ENCODE data around the gene RAD23B. TPM values are rescaled to one million over a fixed set of nuclear protein-coding genes. Genes with fewer than 3 reads are reported as not detected.

Gene RAD23B
- total RNA-seq, 1 experiment from 2014 or later: 222 TPM

GRCh38 chr9:107270580-107270979 is 12.5 kb upstream of the RAD23B start:
- no TSS peak for BruUV-seq (replicated peaks)
- Mint-ChIP-seq H3K4me3 (ENCODE audit: unreplicated experiment) (no peak overlapping the region), H3K4me1 (ENCODE audit: insufficient read depth, unreplicated experiment) (peaks cover 40% of the 10 kb centered on the region), H3K27me3 (ENCODE audit: insufficient read depth, unreplicated experiment) (no peaks in the 10 kb centered on the region), H3K9me3 (ENCODE audit: unreplicated experiment) (no peaks in the 10 kb centered on the region), H3K27ac (ENCODE audit: low read depth, unreplicated experiment) (peak overlapping the region; percentile 69), H3K36me3 (ENCODE audit: insufficient read depth, unreplicated experiment) (no peaks in the 10 kb centered on the region)
- intact Hi-C loops (cut with micrococcal nuclease): no loop called here
- no peak for DNase-seq (ENCODE audit: unreplicated experiment)
- TF ChIP-seq CTCF (IDR thresholded peaks at IDR 0.05; ENCODE audit: unreplicated experiment): no peak
- ChIA-PET POLR2A (interaction anchor here (0.6 to 2.2 kb wide), 5 partner anchors 10 to 57 kb away, joined by 3 to 10 read pairs (median 3); no protein-coding TSS in a partner anchor), CTCF (interaction anchor here (0.6 to 1.7 kb wide), 3 partner anchors 11 to 70 kb away, joined by 3 to 5 read pairs (median 4); no protein-coding TSS in a partner anchor)

- ChIA-PET CTCF (interaction anchor here (0.6 to 1.1 kb wide), 4 partner anchors 9 to 68 kb away, joined by 3 to 4 read pairs (median 3); no protein-coding TSS in a partner anchor), POLR2A (interaction anchor here (0.7 to 1.9 kb wide), 5 partner anchors 8 to 872 kb away, joined by 3 to 7 read pairs (median 4); no protein-coding TSS in a partner anchor)
- H3K9me3 Mint-ChIP-seq (ENCODE audit: unreplicated experiment): no peaks in the 10 kb centered on the region
- BruUV-seq (replicated peaks): no TSS peak
- no peaks in the 10 kb centered on the region for H3K36me3 Mint-ChIP-seq (ENCODE audit: insufficient read depth, unreplicated experiment)
- DNase-seq (ENCODE audit: unreplicated experiment): no peak
- no peak for TF ChIP-seq CTCF (IDR thresholded peaks at IDR 0.05; ENCODE audit: unreplicated experiment)
- peaks cover 32% of the 10 kb centered on the region for H3K4me1 Mint-ChIP-seq (ENCODE audit: insufficient read depth, unreplicated experiment)
- H3K27ac Mint-ChIP-seq (ENCODE audit: low read depth, unreplicated experiment): no peak overlapping the region
- H3K4me3 Mint-ChIP-seq (ENCODE audit: unreplicated experiment): no peak overlapping the region
- intact Hi-C loops (cut with micrococcal nuclease): no loop called here
- H3K27me3 Mint-ChIP-seq (ENCODE audit: insufficient read depth, unreplicated experiment): no peaks in the 10 kb centered on the region
Measured at GRCh38 chr9:107273634-107274033, 9.4 kb upstream of the RAD23B start.

- CTCF ChIA-PET: interaction anchor here (0.6 to 1.1 kb wide), 4 partner anchors 8 to 68 kb away, joined by 3 to 4 read pairs (median 3); no protein-coding TSS in a partner anchor
- H3K4me1 Mint-ChIP-seq (ENCODE audit: insufficient read depth, unreplicated experiment): peaks cover 32% of the 10 kb centered on the region
Measured at GRCh38 chr9:107274096-107274495, 9.0 kb upstream of the RAD23B start.

GRCh38 chr9:107274953-107275422 is 8.1 kb upstream of the RAD23B start:
- H3K4me3 Mint-ChIP-seq (ENCODE audit: unreplicated experiment): no peak overlapping the region

More at GRCh38 chr9:107274096-107274495, 9.0 kb upstream of the RAD23B start:
- intact Hi-C loops (cut with micrococcal nuclease): no loop called here
- Mint-ChIP-seq H3K27ac (ENCODE audit: low read depth, unreplicated experiment) (no peak overlapping the region), H3K36me3 (ENCODE audit: insufficient read depth, unreplicated experiment) (no peaks in the 10 kb centered on the region), H3K4me3 (ENCODE audit: unreplicated experiment) (no peak overlapping the region), H3K27me3 (ENCODE audit: insufficient read depth, unreplicated experiment) (no peaks in the 10 kb centered on the region), H3K9me3 (ENCODE audit: unreplicated experiment) (no peaks in the 10 kb centered on the region)
- no peak for TF ChIP-seq CTCF (IDR thresholded peaks at IDR 0.05; ENCODE audit: unreplicated experiment)
- POLR2A ChIA-PET: interaction anchor here (0.7 to 1.9 kb wide), 5 partner anchors 8 to 871 kb away, joined by 3 to 7 read pairs (median 4); no protein-coding TSS in a partner anchor
- no peak for DNase-seq (ENCODE audit: unreplicated experiment)
- no TSS peak for BruUV-seq (replicated peaks)

More at GRCh38 chr9:107274953-107275422, 8.1 kb upstream of the RAD23B start:
- CTCF ChIA-PET: no interaction called here
- POLR2A ChIA-PET: interaction anchor here (1.8 to 1.9 kb wide), 2 partner anchors 9 to 14 kb away, joined by 7 to 13 read pairs; partner anchors contain the start of gene RAD23B
- H3K27me3 Mint-ChIP-seq (ENCODE audit: insufficient read depth, unreplicated experiment): no peaks in the 10 kb centered on the region
- H3K9me3 Mint-ChIP-seq (ENCODE audit: unreplicated experiment): no peaks in the 10 kb centered on the region
- H3K4me1 Mint-ChIP-seq (ENCODE audit: insufficient read depth, unreplicated experiment): peaks cover 31% of the 10 kb centered on the region
- intact Hi-C loops (cut with micrococcal nuclease): no loop called here
- no peaks in the 10 kb centered on the region for H3K36me3 Mint-ChIP-seq (ENCODE audit: insufficient read depth, unreplicated experiment)
- no TSS peak for BruUV-seq (replicated peaks)
- DNase-seq (ENCODE audit: unreplicated experiment): peak; percentile 97
- TF ChIP-seq CTCF (IDR thresholded peaks at IDR 0.05; ENCODE audit: unreplicated experiment): no peak
- no peak overlapping the region for H3K27ac Mint-ChIP-seq (ENCODE audit: low read depth, unreplicated experiment)

Data from MCF 10A (cell line).